Gastrocnemius medialis (tissue), 4 donors: ENCODE data around the gene BTF3L4. TPM values are rescaled to one million over a fixed set of nuclear protein-coding genes. Genes with fewer than 3 reads are reported as not detected.
A peak's percentile ranks its signal among the peaks of the same experiment; 100 is the strongest.

Experiments used
- ATAC-seq, 2 donors: fragments of 150-250 bp; one replicate each; pipeline ENCODE4 v1.9.1; 2016
- DNase-seq, 2 donors: peaks; one replicate each; pipeline ENCODE4 v3.0.0-alpha.2; 2019
- H3K27ac ChIP-seq, 4 donors: fragments of 200-600 bp; sonication (generic); 1 replicate in 1 of 4; 2 replicates in 3 of 4; pipeline ENCODE4 v1.5.1; 2016 to 2018; ENCODE audit warnings: mild to moderate bottlenecking in 2 of 4, moderate library complexity in 1 of 4
- H3K27me3 ChIP-seq, 3 donors: fragments of 200-600 bp; sonication (generic) in 2 of 3; 1 replicate in 1 of 3; 2 replicates in 2 of 3; pipeline versions ENCODE4 v1.5.1 to v1.6.0; 2016 to 2019; ENCODE audit warnings: mild to moderate bottlenecking in 1 of 3, moderate library complexity in 1 of 3
- H3K36me3 ChIP-seq, 2 donors: fragments of 200-600 bp; sonication (generic) in 1 of 2; one replicate each; pipeline ENCODE4 v1.5.1; 2017 to 2018
- H3K4me1 ChIP-seq, 2 donors: fragments of 200-600 bp; sonication (generic) in 1 of 2; one replicate each; pipeline ENCODE4 v1.5.1; 2016 to 2017; ENCODE audit warnings: mild to moderate bottlenecking in 2 of 2
- H3K4me3 ChIP-seq, 4 donors: fragments of 200-600 bp; sonication (generic) in 3 of 4; 1 replicate in 1 of 4; 2 replicates in 3 of 4; pipeline ENCODE4 v1.5.1; 2016 to 2019; ENCODE audit warnings: mild to moderate bottlenecking in 2 of 4
- H3K9me3 ChIP-seq, 3 donors: fragments of 200-600 bp; sonication (generic) in 2 of 3; 1 replicate in 1 of 3; 2 replicates in 2 of 3; pipeline ENCODE4 v1.5.1; 2016 to 2019
- CTCF ChIP-seq, 5 experiments: fragments of 450-650 bp in 3 of 5; fragments of 200-600 bp in 2 of 5; sonication (generic) in 2 of 5; IDR thresholded peaks in 4 of 5; conservative IDR thresholded peaks in 1 of 5; 1 replicate in 4 of 5; 2 replicates in 1 of 5; pipeline ENCODE4 v1.5.1; 2016 to 2019; ENCODE audit warnings: antibody characterized with exemption in 5 of 5, mild to moderate bottlenecking in 3 of 5, moderate library complexity in 3 of 5
- POLR2A ChIP-seq, 2 donors: fragments of 450-650 bp; IDR thresholded peaks; one replicate each; pipeline ENCODE4 v1.6.1; 2017; ENCODE audit warnings: antibody characterized with exemption in 2 of 2, mild to moderate bottlenecking in 2 of 2, moderate library complexity in 2 of 2
- in situ Hi-C, 4 donors: fragments of 200-750 bp; cut with MboI; loops; one replicate each; pipeline versions ENCODE4 v1.15.0 to v1.8.0; 2017; ENCODE audit warnings: low sequenced_read_pairs in 4 of 4
- intact Hi-C: fragments of 100-400 bp; cut with DNase I; formaldehyde crosslinking; loops from one replicate; pipeline ENCODE4 v1.15.1; 2023; ENCODE audit warnings: low total_unique reads
- total RNA-seq, 4 donors: library from RNA; depleted of rRNA; stranded (reverse); fragments of >200 nt; gene quantifications; one replicate each; pipeline versions ENCODE4 v1.1.0 to v1.2.3, GENCODE V29; 2016

BTF3L4 gene
- total RNA-seq, 4 donors from 2014 or later = 68.4 to 92.9 (median 72.4) TPM

- TF ChIP-seq POLR2A (IDR thresholded peaks at IDR 0.05) (peak in 1 of 2 donors; percentile 36), CTCF (IDR thresholded peaks at IDR 0.05 in 4 of 5, conservative IDR thresholded peaks at IDR 0.05 in 1 of 5) (no peak)
- Histone ChIP-seq H3K27me3 (no peaks in the 10 kb centered on the region), H3K36me3 (no peaks in the 10 kb centered on the region), H3K4me1 (peaks cover 30 to 40% of the 10 kb centered on the region in 2 donors), H3K9me3 (no peaks in the 10 kb centered on the region), H3K27ac (peak overlapping the region; percentile 81 to 96 (median 93)), H3K4me3 (no peak overlapping the region)
- intact Hi-C loops (loop anchor here (5.0 kb wide), 2 partner anchors 83 to 227 kb away; partner anchors contain the start of genes BTF3L4, CC2D1B and TXNDC12), in situ Hi-C loops (loop anchor here in 3 of 4 donors (25.0 kb wide), 2 partner anchors 522 to 547 kb away; partner anchors contain the start of gene COA7 (in 2 of the 3))
- DNase-seq (peak in 1 of 2 donors; percentile 25), ATAC-seq (peak; percentile 60 to 84)
Measured at GRCh38 chr1:52139817-52140540, 83.9 kb downstream of the BTF3L4 start.

Other genes starting within 250 kb of the BTF3L4 start
- 100 to 1,000 TPM; 180 to 270 (median 239) TPM for gene NRDC, start 177.6 kb upstream of the BTF3L4 start, total RNA-seq
- under 1 TPM in 2 of 4 donors, not detected in 2; 0.02 to 0.04 TPM for gene RAB3B, start 65.6 kb upstream of the BTF3L4 start, total RNA-seq
- gene KTI12, start 22.5 kb upstream of the BTF3L4 start, total RNA-seq = 1 to 10 TPM; 3.4 to 5.9 (median 5.1) TPM
- gene TXNDC12, start 1.1 kb upstream of the BTF3L4 start, total RNA-seq = 10 to 100 TPM; 19.8 to 25.3 (median 23.3) TPM
- gene ZFYVE9, start 85.8 kb downstream of the BTF3L4 start, total RNA-seq = 10 to 100 TPM; 35.9 to 42.9 (median 41.9) TPM